ENCODE measurements around the gene DMD. TPM values are rescaled to one million over a fixed set of nuclear protein-coding genes. Genes with fewer than 3 reads are reported as not detected.
A peak's percentile ranks its signal among the peaks of the same experiment; 100 is the strongest.

Gene DMD
- total RNA-seq, 1 donor from 2014 or later, result 30.6 TPM

GRCh38 chrX:31440546-31440945 lies 1770.8 kb downstream of the DMD start:
- H3K9ac ChIP-seq, result no peak overlapping the region
- H3K4me2 ChIP-seq, result no peak overlapping the region
- no peaks in the 10 kb centered on the region for H3K9me3 ChIP-seq (ENCODE audit: low read depth)
- H3K4me1 ChIP-seq, result peaks cover 12% of the 10 kb centered on the region
- H3K27me3 ChIP-seq, result no peaks in the 10 kb centered on the region
- H3K36me3 ChIP-seq, result no peaks in the 10 kb centered on the region
- peaks cover 4% of the 10 kb centered on the region for H3K36me3 Mint-ChIP-seq
- H3K4me3 ChIP-seq, result no peak overlapping the region
- no peak overlapping the region for H3K4me3 Mint-ChIP-seq
- no peak overlapping the region for H2AFZ ChIP-seq (replicated peaks)
- no peak for TF ChIP-seq CTCF (IDR thresholded peaks at IDR 0.05)
- no peak overlapping the region for H3K27ac Mint-ChIP-seq
- no peaks in the 10 kb centered on the region for H4K20me1 ChIP-seq (ENCODE audit: low read depth)
- peaks cover 3% of the 10 kb centered on the region for H3F3A ChIP-seq (ENCODE audit: low read depth)
- peaks cover 2% of the 10 kb centered on the region for H3K27me3 Mint-ChIP-seq (ENCODE audit: insufficient read depth, low read depth)
- H3K4me1 Mint-ChIP-seq, result peaks cover 12% of the 10 kb centered on the region
- no peak overlapping the region for H3K27ac ChIP-seq
- DNase-seq (ENCODE audit: low spot score), result no peak
- no peaks in the 10 kb centered on the region for H3K79me2 ChIP-seq (ENCODE audit: low read depth)
- peaks cover 3% of the 10 kb centered on the region for H3K9me3 Mint-ChIP-seq

- Histone ChIP-seq H3F3A (ENCODE audit: low read depth) (peaks cover 3% of the 10 kb centered on the region), H3K4me3 (no peak overlapping the region), H3K9me3 (ENCODE audit: low read depth) (no peaks in the 10 kb centered on the region), H3K36me3 (no peaks in the 10 kb centered on the region), H3K27me3 (no peaks in the 10 kb centered on the region), H2AFZ (replicated peaks) (no peak overlapping the region), H3K79me2 (ENCODE audit: low read depth) (no peaks in the 10 kb centered on the region), H3K9ac (no peak overlapping the region), H3K27ac (no peak overlapping the region), H3K4me2 (peak overlapping the region; percentile 58), H3K4me1 (peaks cover 21% of the 10 kb centered on the region), H4K20me1 (ENCODE audit: low read depth) (no peaks in the 10 kb centered on the region)
- Mint-ChIP-seq H3K4me3 (no peak overlapping the region), H3K4me1 (peaks cover 25% of the 10 kb centered on the region), H3K36me3 (no peaks in the 10 kb centered on the region), H3K27me3 (ENCODE audit: insufficient read depth, low read depth) (no peaks in the 10 kb centered on the region), H3K27ac (peak overlapping the region; percentile 91), H3K9me3 (peaks cover 8% of the 10 kb centered on the region)
- no peak for DNase-seq (ENCODE audit: low spot score)
- TF ChIP-seq CTCF (IDR thresholded peaks at IDR 0.05), result no peak
- TF ChIP-seq EZH2 (IDR thresholded peaks at IDR 0.05), result no peak
- no peak for TF ChIP-seq EZH2phosphoT487 (IDR thresholded peaks at IDR 0.05)
Observed at GRCh38 chrX:31436424-31436823, 1774.9 kb downstream of the DMD start.

- H3K27me3 ChIP-seq, result no peaks in the 10 kb centered on the region
- no peaks in the 10 kb centered on the region for H3K27me3 Mint-ChIP-seq (ENCODE audit: insufficient read depth, low read depth)
- no peaks in the 10 kb centered on the region for H3K36me3 Mint-ChIP-seq
- H3K9me3 ChIP-seq (ENCODE audit: low read depth), result no peaks in the 10 kb centered on the region
- peak overlapping the region; percentile 58 for H3K4me2 ChIP-seq
- peaks cover 3% of the 10 kb centered on the region for H3F3A ChIP-seq (ENCODE audit: low read depth)
- H3K79me2 ChIP-seq (ENCODE audit: low read depth), result no peaks in the 10 kb centered on the region
- no peak overlapping the region for H3K4me3 ChIP-seq
- TF ChIP-seq CTCF (IDR thresholded peaks at IDR 0.05), result no peak
- no peak for TF ChIP-seq EZH2phosphoT487 (IDR thresholded peaks at IDR 0.05)
- TF ChIP-seq EZH2 (IDR thresholded peaks at IDR 0.05), result no peak
- H3K4me1 Mint-ChIP-seq, result peaks cover 25% of the 10 kb centered on the region
- H3K9ac ChIP-seq, result no peak overlapping the region
- peak overlapping the region; percentile 65 for H3K27ac ChIP-seq
- H4K20me1 ChIP-seq (ENCODE audit: low read depth), result no peaks in the 10 kb centered on the region
- H3K4me3 Mint-ChIP-seq, result peak overlapping the region; percentile 11
- peak; percentile 91 for DNase-seq (ENCODE audit: low spot score)
- peaks cover 8% of the 10 kb centered on the region for H3K9me3 Mint-ChIP-seq
- H3K27ac Mint-ChIP-seq, result peak overlapping the region; percentile 6
- H2AFZ ChIP-seq (replicated peaks), result no peak overlapping the region
- peaks cover 21% of the 10 kb centered on the region for H3K4me1 ChIP-seq
- no peaks in the 10 kb centered on the region for H3K36me3 ChIP-seq
Observed at GRCh38 chrX:31435592-31435991, 1775.8 kb downstream of the DMD start.

Measured in neural progenitor cell (in vitro differentiated cells).